ENCODE measurements around the gene SORCS2.

SORCS2 gene

GRCh38 chr4:7532043-7532442 is 339.7 kb downstream of the SORCS2 start:
- DNase-seq (ENCODE audit: low spot score), result no peak

DNA sequence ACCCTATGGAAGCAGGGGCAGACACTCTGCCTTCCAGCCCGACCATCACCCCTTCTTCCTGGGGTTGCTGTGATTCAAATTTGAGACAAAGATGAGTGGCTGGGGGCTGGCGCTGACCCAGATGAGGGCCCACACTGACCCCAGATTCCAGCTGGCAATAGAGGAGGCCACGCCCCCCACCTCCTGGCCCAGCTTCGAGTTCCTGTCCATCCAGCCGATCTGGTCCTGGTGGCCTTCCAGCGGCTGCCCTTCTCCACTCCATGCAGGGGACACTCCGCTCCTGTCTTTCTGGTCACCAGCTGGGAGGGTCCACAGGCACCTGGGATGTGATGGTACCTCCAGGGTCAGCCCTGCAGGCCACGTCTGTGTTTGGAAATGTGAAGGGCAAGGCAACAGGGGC is 340.9 kb downstream of the SORCS2 start:
- DNase-seq (ENCODE audit: low spot score), result no peak

- DNase-seq (ENCODE audit: low spot score), result no peak
Observed at GRCh38 chr4:7535094-7535493, 342.8 kb downstream of the SORCS2 start.

GRCh38 chr4:7535619-7536018 is 343.3 kb downstream of the SORCS2 start:
- no peak for DNase-seq (ENCODE audit: low spot score)

GRCh38 chr4:7536876-7537275 is 344.5 kb downstream of the SORCS2 start:
- DNase-seq (ENCODE audit: low spot score), result no peak

- no peak for DNase-seq (ENCODE audit: low spot score)
Observed at GRCh38 chr4:7537853-7538400, 345.6 kb downstream of the SORCS2 start.

DNA sequence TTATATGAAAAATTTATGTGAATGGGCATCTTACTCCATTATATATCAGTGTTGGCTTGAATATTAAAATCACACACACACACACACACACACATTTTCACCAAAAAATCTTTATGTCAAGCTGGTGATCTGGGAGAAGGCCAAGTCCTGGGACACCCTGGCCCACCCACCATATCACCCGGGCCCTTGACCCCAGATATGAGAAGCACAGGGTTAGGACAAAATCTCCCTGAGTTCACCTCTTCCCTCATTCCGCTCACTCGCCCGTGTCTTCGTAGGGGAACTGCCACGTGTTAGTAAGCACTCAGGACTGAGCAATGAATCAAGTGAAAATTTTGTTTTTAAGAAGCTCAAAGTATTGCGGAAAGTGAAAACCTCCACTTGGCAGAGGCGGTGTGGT is 346.2 kb downstream of the SORCS2 start:
- DNase-seq (ENCODE audit: low spot score), result no peak

GRCh38 chr4:7539186-7539585 is 346.8 kb downstream of the SORCS2 start:
- DNase-seq (ENCODE audit: low spot score), result no peak

DNA sequence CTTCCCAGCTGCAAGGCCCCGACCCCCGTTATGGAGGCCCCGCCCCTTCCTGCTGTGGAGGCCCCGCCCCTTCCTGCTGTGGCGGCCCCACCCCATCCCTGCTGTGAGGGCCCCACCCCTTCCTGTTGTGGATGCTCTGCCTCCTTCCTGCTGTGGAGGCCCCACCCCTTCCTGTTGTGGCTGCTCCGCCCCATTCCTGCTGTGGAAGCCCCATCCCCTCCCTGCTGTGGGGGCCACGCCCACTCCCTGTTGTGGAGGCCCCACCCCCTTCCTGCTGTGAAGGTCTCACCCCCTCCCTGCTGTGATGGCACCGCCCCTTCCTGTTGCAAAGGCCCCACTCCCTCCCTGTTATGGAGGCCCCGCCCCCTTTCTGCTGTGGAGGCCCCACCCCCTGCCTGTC is 347.3 kb downstream of the SORCS2 start:
- no peak for DNase-seq (ENCODE audit: low spot score)

GRCh38 chr4:7540206-7540605 is 347.9 kb downstream of the SORCS2 start:
- DNase-seq (ENCODE audit: low spot score), result no peak

DNA sequence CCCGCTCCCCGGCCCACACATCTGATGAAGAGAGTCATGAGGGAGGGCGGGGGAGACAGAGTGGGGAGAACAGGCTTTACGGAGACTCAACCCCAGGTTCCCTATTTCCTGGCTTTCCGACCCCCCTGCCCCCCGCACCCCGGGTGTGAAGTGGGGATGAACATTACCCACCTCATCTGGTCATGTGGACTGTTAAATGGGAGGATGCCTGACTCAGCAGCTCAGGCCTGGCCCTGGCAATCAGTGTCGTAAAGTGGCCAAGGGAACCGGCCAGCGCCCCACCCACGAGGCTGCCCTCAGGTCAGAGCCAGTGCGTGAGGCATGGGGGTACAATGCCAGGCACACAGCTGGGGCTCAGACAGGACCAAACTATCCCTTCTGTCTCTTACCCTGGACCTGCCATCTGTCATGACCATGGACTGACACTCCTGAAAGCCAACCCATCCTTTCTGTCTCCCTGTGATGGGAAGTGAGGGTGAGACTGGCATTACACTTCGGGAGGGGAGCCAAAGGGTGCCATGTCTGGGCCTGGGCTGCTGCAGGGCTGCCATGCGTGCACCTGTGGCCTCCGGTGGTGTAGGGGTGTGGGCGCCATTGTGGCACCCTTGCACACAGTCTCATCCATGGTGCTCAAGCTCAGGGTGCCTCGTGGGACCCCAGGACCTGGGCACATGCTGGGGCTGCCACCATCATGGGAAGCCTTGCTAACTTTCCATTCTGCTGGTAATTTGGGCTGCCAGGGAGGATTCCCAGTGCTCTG is 348.5 kb downstream of the SORCS2 start:
- no peak for DNase-seq (ENCODE audit: low spot score)

DNA sequence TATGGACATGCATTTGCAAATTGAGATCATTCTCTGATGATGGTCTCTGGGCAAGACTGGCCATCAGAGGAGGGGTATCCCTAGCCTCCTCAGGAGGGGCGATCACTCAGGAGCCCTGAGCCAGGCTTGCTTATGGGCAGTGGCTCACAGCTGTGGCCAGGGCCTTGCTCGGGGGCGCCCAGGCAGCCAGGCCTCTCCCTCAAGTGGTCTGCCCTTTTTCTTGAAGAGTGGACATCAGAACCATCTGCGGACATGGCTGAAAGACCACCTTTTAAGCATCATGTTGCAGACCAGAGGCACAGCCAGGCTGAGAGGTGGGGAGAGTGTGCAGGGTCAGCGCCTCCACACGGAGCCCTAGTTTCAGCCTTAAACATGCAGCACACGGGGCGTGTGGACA is 349.1 kb downstream of the SORCS2 start:
- DNase-seq (ENCODE audit: low spot score), result no peak

- no peak for DNase-seq (ENCODE audit: low spot score)
Observed at GRCh38 chr4:7542781-7543180, 350.4 kb downstream of the SORCS2 start.

DNA sequence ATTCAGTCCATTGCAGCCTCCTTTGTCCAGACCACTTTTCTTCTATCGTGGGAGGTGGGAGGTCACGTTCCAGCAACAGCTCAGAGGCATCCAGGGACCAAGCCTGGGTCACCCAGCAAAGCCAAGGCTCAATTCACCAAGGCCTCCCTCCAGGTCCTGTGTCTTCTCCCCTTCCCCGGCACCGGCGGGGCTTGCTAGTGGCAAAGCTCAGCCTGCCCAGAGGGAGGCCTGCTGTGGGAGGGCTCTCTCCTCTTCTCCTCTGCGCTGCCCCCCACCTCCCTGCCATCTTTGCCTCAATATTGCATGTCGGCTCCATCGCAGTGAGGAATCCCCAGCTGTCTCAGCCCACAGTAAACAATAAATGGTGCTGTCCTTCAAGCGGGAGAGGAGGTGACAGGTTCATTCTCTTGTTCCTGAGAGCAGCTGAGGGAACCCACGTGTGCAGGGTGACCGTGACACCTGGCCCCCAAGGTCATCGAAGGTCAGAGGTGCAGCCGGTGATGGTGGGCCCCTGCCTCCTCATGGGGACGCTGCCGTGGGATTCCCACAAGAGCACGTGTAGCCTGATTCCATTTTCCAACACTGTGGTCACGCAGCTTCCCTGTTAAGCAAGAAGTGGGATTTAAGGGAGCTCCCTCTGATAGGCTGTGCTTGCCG is 353.9 kb downstream of the SORCS2 start:
- DNase-seq (ENCODE audit: low spot score), result no peak

- DNase-seq (ENCODE audit: low spot score), result peak; percentile 32
Observed at GRCh38 chr4:7546809-7547367, 354.6 kb downstream of the SORCS2 start.

- DNase-seq (ENCODE audit: low spot score), result no peak
Observed at GRCh38 chr4:7547368-7548040, 355.2 kb downstream of the SORCS2 start.

DNA sequence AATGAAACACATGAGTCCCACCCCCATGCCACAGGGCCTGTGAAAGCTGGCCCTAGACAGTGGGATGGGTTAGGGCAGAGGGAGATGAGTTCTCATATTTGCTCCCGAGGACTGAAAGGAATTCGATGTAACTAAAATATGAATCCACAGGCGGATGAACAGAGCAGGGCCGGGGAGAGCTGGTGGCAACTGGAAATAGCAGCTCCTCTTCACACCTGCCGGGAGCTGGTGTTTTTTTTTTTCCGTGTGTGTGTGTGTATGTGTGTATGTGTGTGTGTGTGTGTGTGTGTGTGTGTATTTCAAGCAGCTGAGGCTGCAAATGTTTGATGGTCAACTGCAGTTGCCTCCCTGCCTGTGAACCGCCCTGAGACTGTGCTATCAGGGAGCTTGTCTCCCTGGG is 357.5 kb downstream of the SORCS2 start:
- DNase-seq (ENCODE audit: low spot score), result no peak

- DNase-seq (ENCODE audit: low spot score), result no peak
Observed at GRCh38 chr4:7552466-7552865, 360.1 kb downstream of the SORCS2 start.

DNA sequence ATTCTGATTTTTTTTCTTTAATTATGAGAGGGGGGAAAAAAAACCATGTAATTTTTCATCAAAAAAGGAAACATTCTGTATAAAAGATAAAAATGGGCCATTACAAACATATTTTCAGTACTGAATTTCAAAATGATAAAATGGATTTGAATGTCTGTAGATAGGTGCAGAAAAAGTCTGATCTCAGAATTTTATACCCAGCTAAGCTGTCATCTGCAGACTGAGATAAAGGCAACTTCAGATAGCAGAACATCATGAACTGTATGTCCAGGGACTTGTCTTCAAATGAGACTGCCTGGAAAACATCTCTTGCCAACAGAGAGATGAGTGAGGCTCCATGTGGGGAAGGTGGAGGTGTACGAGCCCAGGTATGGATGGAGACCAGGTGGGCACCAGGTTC is 360.9 kb downstream of the SORCS2 start:
- no peak for DNase-seq (ENCODE audit: low spot score)

DNA sequence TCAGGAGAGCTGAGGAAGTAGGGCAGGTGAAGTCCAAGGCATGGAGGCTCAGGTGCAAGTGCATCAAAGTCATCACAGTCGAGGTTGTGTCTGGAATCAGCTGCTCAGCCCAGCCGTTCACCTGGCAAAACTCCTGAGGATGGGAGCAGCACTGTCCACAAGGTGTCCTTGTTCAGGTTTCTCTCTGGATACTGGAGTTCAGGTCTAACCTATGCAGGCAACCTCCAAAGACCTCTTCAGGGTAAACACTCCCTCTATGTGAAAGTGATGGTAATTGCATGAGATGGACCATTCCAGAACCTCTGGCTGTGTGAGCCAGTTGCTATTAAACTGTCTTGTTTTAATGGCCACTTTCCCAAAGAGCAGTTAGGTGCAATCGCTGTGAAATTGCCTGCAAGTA is 362.6 kb downstream of the SORCS2 start:
- no peak for DNase-seq (ENCODE audit: low spot score)

GRCh38 chr4:7556558-7556957 is 364.2 kb downstream of the SORCS2 start:
- DNase-seq (ENCODE audit: low spot score), result no peak

DNA sequence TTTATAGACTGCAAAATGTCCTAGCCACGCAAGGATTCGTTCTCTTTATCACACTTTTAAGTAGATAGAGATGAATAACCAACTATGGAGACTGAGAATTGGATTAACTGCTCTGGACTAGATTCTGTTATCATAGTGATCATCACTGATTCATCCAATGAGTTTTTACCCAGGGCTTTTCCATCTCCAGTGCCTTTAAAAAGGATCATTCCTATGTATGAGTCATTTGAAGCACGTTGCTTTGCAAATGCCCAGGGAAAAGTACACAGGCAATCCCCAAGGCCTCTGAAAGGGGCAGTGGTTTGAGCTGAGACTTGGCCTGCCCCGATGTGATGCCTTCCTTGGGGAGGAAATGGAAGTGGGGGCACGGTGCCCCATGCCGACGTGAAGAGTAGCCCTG is 365.1 kb downstream of the SORCS2 start:
- peak; percentile 67 for DNase-seq (ENCODE audit: low spot score)

DNA sequence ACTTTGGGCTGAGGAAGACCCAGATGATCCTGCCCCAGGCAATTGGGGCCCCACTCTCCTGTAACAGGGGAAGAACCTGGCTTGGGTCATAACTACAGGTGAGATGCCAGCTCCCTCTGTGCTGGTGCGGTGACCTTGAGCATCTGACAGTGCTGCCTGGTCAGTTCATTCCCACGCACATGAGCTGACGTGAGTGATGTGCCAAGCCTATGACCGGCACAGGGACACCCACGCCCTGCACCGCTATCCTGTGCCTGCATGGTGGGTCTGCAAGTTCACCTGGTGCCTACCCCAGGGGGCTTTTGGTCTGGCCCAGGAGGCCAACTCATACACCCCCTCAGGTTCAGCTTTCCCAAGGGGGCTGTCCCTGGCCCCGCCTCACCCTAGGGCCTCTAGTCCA is 366.1 kb downstream of the SORCS2 start:
- no peak for DNase-seq (ENCODE audit: low spot score)

All from kidney tubule cell (primary cell).